PC-9 (cell line): ENCODE measurements around the gene PEX14. TPM values are rescaled to one million over a fixed set of nuclear protein-coding genes. Genes with fewer than 3 reads are reported as not detected.

Experiments used
- BruUV-seq: library from RNA; stranded (reverse); fragments of 400-500 nt; replicated peaks from 2 replicates; lab custom pipeline; 2021; lab: Mats Ljungman, UMichigan
- CTCF ChIA-PET: fragments of 300-600 bp; sonication (Branson Sonifier 250); formaldehyde crosslinking; loops from one replicate; lab custom pipeline; 2022; ENCODE audit warnings: antibody characterized with exemption; lab: Charles Lee
- POLR2A ChIA-PET: fragments of 300-600 bp; sonication (Branson Sonifier 250); formaldehyde crosslinking; loops from one replicate; lab custom pipeline; 2022; ENCODE audit warnings: antibody characterized with exemption; ENCODE audit not compliant: unreplicated experiment; lab: Charles Lee
- DNase-seq, 2 experiments: peaks; one replicate each; pipeline versions ENCODE4 v3.0.0 to v3.0.0-alpha.2; 2015 to 2022; ENCODE audit warnings: mixed read lengths in 1 of 2
- H2AFZ ChIP-seq: fragments of 200-600 bp; sonication (generic); 2 replicates; pipeline ENCODE4 v1.8.1; 2017; ENCODE audit warnings: antibody characterized with exemption
- H3F3A ChIP-seq: fragments of 200-600 bp; sonication (generic); 2 replicates; pipeline ENCODE4 v1.8.1; 2017; ENCODE audit warnings: antibody characterized with exemption, mild to moderate bottlenecking, low read depth; ENCODE audit not compliant: insufficient read depth
- H3K27ac ChIP-seq: fragments of 200-600 bp; sonication (generic); 2 replicates; pipeline ENCODE4 v1.6.1; 2016; ENCODE audit warnings: mixed run types
- H3K27me3 ChIP-seq: fragments of 200-600 bp; sonication (generic); 2 replicates; pipeline ENCODE4 v1.6.1; 2016; ENCODE audit warnings: low read depth, mixed run types; ENCODE audit not compliant: insufficient read depth
- H3K36me3 ChIP-seq: fragments of 200-600 bp; sonication (generic); 2 replicates; pipeline ENCODE4 v1.6.1; 2016; ENCODE audit warnings: low read depth, mixed run types
- H3K4me1 ChIP-seq: fragments of 200-600 bp; sonication (generic); replicated peaks from 2 replicates; pipeline ENCODE4 v1.6.1; 2016; ENCODE audit warnings: mixed run types; ENCODE audit not compliant: insufficient read depth
- H3K4me2 ChIP-seq: fragments of 200-600 bp; sonication (generic); 2 replicates; pipeline ENCODE4 v1.6.1; 2017; ENCODE audit warnings: mixed run types
- H3K4me3 ChIP-seq: fragments of 200-600 bp; sonication (generic); 2 replicates; pipeline ENCODE4 v1.6.1; 2016; ENCODE audit warnings: mixed run types
- H3K79me2 ChIP-seq: fragments of 200-600 bp; sonication (generic); 2 replicates; pipeline ENCODE4 v1.6.1; 2017; ENCODE audit warnings: low read depth, mixed run types
- H3K9me2 ChIP-seq: fragments of 200-600 bp; sonication (generic); 2 replicates; pipeline ENCODE4 v1.8.1; 2017; ENCODE audit warnings: mild to moderate bottlenecking; ENCODE audit not compliant: insufficient read depth
- H3K9me3 ChIP-seq: fragments of 200-600 bp; sonication (generic); 2 replicates; pipeline ENCODE4 v1.8.1; 2016; ENCODE audit warnings: low read depth; ENCODE audit not compliant: insufficient read depth
- H4K20me1 ChIP-seq: fragments of 200-600 bp; sonication (generic); 2 replicates; pipeline ENCODE4 v1.8.1; 2017; ENCODE audit not compliant: insufficient read depth
- EZH2 ChIP-seq: fragments of 200-600 bp; sonication (generic); IDR thresholded peaks from 2 replicates; pipeline ENCODE4 v1.8.0; 2017; ENCODE audit warnings: antibody characterized with exemption, low read depth
- intact Hi-C: fragments of 100-400 bp; cut with micrococcal nuclease; formaldehyde crosslinking; loops from one replicate; pipeline ENCODE4 v1.10.0; 2022; ENCODE audit not compliant: unreplicated experiment
- total RNA-seq: library from RNA; stranded (reverse); gene quantifications from 2 replicates; pipeline ENCODE4 v1.2.3, GENCODE V29; 2021
- TF ChIP-seq, protein P1 (sequence below): fragments of 200-600 bp; sonication (generic); conservative IDR thresholded peaks from 2 replicates; pipeline ENCODE4 v1.6.1; 2017; ENCODE audit warnings: mixed run types, antibody characterized with exemption, mild to moderate bottlenecking, moderate library complexity

PEX14 gene
- total RNA-seq, 1 experiment from 2014 or later: 28.3 TPM

DNA sequence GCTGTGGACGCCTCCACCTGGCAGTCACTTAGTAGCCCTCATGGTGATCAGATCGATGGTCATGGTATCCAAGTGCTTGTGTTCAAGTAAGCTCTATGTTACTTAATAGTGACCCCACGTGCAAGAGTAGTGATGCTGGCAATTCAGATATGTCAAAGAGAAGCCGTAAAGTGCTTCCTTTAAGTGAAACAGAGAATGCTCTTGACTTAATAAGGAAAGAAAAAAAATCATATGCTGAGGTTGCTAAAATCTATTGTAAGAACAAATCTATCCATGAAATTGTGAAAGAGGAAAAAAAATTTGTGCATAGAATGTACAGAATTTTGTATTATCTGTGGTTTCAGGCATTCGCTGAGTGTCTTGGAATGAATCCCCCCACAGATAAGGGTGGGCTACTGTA, 113.9 kb downstream of the PEX14 start:
- no peak for TF ChIP-seq EZH2
- TF ChIP-seq, protein P1, sequence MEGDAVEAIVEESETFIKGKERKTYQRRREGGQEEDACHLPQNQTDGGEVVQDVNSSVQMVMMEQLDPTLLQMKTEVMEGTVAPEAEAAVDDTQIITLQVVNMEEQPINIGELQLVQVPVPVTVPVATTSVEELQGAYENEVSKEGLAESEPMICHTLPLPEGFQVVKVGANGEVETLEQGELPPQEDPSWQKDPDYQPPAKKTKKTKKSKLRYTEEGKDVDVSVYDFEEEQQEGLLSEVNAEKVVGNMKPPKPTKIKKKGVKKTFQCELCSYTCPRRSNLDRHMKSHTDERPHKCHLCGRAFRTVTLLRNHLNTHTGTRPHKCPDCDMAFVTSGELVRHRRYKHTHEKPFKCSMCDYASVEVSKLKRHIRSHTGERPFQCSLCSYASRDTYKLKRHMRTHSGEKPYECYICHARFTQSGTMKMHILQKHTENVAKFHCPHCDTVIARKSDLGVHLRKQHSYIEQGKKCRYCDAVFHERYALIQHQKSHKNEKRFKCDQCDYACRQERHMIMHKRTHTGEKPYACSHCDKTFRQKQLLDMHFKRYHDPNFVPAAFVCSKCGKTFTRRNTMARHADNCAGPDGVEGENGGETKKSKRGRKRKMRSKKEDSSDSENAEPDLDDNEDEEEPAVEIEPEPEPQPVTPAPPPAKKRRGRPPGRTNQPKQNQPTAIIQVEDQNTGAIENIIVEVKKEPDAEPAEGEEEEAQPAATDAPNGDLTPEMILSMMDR: no peak
- no peaks in the 10 kb centered on the region for H3K27me3 ChIP-seq
- H3K4me2 ChIP-seq: no peak overlapping the region
- no TSS peak for BruUV-seq
- H3K4me1 ChIP-seq: no peaks in the 10 kb centered on the region
- no peak overlapping the region for H3K4me3 ChIP-seq
- no peaks in the 10 kb centered on the region; the same call in 1 of the 2 replicates for H3F3A ChIP-seq
- no peaks in the 10 kb centered on the region for H3K79me2 ChIP-seq
- ChIA-PET CTCF (no interaction called here), POLR2A (no interaction called here)
- no peaks in the 10 kb centered on the region for H3K9me2 ChIP-seq
- no peaks in the 10 kb centered on the region for H3K36me3 ChIP-seq
- no peak overlapping the region for H2AFZ ChIP-seq
- no peak for DNase-seq
- intact Hi-C loops: no loop called here
- no peak overlapping the region for H3K27ac ChIP-seq
- H4K20me1 ChIP-seq: no peaks in the 10 kb centered on the region
- H3K9me3 ChIP-seq: no peaks in the 10 kb centered on the region

DNA sequence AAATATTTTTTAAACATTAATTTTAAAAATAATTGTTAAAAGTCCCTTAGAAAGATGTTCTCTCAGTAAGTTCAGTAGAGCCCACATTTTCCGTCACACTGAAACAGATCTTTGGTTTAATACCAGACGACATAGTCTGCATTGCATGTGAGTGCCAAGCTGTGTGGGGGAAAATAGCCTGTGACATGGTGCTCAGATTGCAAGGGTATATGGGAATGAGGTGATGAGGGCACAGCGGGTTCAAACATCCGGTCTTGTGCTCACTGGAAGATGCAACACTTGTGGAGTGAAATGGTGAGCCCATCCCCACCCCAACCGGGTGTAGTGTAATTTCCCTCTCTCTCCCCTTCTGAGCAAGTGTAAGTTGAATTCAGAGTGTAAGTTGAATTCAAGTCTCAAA, 114.3 kb downstream of the PEX14 start:
- CTCF ChIA-PET: no interaction called here

DNA sequence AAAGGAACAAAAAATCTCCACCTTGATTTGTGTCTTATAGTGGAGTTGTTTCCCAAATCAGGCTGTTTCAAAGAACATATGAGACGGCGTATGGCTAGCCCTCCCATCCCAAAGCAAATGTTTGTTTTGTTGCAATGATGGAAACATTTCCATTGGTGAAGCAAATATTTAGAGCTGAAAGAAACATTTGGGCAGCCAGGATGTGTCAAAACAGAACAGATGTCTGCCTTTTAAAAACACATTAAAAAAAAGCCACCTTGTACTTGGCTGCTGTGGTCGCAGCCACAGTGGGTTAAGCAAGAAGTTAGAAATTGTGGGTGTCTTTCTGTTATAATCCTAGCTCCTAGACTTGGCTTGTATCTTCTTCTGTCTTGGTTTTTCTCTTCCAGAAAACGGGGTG, 116.3 kb downstream of the PEX14 start:
- BruUV-seq: no TSS peak
- TF ChIP-seq, protein P1: no peak
- no peak for TF ChIP-seq EZH2
- H3K4me3 ChIP-seq: no peak overlapping the region
- H3F3A ChIP-seq: no peaks in the 10 kb centered on the region
- no peak for DNase-seq
- H3K9me3 ChIP-seq: no peaks in the 10 kb centered on the region
- intact Hi-C loops: no loop called here
- H2AFZ ChIP-seq: no peak overlapping the region
- H3K79me2 ChIP-seq: no peaks in the 10 kb centered on the region
- no peaks in the 10 kb centered on the region for H3K9me2 ChIP-seq
- no peaks in the 10 kb centered on the region for H3K4me1 ChIP-seq
- no peaks in the 10 kb centered on the region for H3K36me3 ChIP-seq
- POLR2A ChIA-PET: no interaction called here
- CTCF ChIA-PET: no interaction called here
- no peak overlapping the region for H3K4me2 ChIP-seq
- H3K27me3 ChIP-seq: no peaks in the 10 kb centered on the region
- H3K27ac ChIP-seq: no peak overlapping the region
- H4K20me1 ChIP-seq: no peaks in the 10 kb centered on the region

More for the DNA sequence above, 114.3 kb downstream of the PEX14 start:
- H3F3A ChIP-seq: no peaks in the 10 kb centered on the region; the same call in 1 of the 2 replicates
- no peak overlapping the region for H3K4me3 ChIP-seq
- no peaks in the 10 kb centered on the region for H4K20me1 ChIP-seq
- no peaks in the 10 kb centered on the region for H3K4me1 ChIP-seq
- POLR2A ChIA-PET: no interaction called here
- H3K27ac ChIP-seq: no peak overlapping the region
- intact Hi-C loops: no loop called here
- no peaks in the 10 kb centered on the region for H3K9me2 ChIP-seq
- TF ChIP-seq, protein P1: no peak
- TF ChIP-seq EZH2: no peak
- no peaks in the 10 kb centered on the region for H3K36me3 ChIP-seq
- no TSS peak for BruUV-seq
- no peak overlapping the region for H2AFZ ChIP-seq
- no peaks in the 10 kb centered on the region for H3K27me3 ChIP-seq
- no peaks in the 10 kb centered on the region for H3K9me3 ChIP-seq
- H3K4me2 ChIP-seq: no peak overlapping the region
- no peaks in the 10 kb centered on the region for H3K79me2 ChIP-seq
- DNase-seq: no peak
